Activated CD4-positive, alpha-beta T cell treated with anti-CD3 and anti-CD28 coated beads, Interleukin-2, Interleukin-4, amounts not matched to agents 100 ng/mL and 50 ng/mL, durations not matched to agents 16 hours and 8 hours (primary cell): ENCODE results near the gene NXPE1.

Source experiments
- DNase-seq: peaks from one replicate; pipeline ENCODE4 v3.0.0-alpha.2; 2020; ENCODE audit warnings: low spot score

Gene NXPE1

DNA sequence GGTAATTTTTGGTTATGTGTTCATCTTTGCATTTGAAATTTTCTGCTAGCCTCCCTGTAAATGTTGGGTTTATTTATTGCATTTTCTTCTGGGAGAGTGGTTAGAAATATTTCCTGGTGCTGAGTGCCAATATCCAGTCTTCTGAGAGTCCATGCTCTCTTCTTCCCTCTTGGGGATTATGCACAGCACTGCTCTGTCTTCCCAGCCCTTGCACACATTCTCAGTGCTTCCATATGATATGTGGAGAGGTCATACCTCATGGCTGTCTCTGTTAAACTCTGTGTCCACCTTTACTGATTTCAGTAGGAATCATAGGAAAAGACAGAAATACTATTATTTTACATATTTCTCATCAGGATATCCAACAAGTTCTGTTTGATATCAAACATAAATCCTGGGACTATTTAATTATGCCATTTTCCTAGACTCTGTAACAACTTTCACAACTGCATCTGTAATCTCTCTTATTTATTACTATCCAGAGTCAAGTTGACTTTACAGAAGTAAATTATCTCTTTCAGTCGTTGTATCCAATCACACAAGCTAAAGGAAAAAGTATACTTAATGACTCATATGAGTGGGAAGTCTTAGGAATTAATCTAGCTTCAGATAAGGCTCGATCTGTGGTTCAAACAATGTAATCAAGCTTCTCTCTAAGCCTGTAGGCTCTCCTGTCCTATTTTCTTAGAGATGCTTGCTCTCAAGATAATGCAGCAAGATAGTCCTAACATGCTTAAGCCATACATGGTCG, 2.7 kb upstream of the NXPE1 start:
- DNase-seq, result no peak

DNA sequence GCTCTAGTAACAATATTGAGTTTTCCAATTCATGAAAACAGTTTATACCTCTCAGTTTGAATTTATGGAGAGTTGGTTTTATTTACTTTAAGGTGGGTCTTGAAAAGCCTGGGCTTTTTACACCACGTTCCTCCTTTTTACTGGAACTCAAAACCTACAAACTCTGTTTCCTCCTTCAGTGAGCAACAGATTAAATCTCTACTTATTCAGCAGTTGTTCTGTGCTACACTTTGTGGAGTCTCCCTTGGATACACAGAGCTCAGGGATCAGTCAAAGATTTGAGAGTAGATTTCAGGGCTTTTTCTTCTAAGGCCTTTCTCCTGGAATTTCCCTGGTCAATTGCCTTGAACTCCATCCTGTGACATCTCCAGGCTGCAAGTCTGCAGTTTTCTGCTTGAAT, 3.5 kb downstream of the NXPE1 start:
- DNase-seq, result no peak

DNA sequence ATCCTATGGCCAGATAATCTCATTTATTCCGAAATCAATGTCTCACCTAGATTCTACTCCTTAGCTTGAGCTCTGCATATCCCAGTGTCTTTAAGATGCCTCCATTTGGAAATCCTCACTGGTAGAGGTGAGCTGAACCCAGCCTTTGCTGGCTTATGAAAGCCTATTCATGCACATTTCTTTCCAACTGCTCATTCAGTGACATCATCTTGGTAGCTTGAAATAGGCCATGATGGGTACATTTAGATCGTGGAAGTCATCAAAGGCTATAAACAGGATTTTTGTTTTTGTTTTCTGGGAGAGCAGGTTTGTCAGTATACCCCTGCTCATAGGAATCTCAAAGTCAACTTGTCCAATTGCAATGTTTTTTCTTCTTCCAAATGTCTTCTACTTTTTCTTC, 6.0 kb downstream of the NXPE1 start:
- no peak for DNase-seq

DNA sequence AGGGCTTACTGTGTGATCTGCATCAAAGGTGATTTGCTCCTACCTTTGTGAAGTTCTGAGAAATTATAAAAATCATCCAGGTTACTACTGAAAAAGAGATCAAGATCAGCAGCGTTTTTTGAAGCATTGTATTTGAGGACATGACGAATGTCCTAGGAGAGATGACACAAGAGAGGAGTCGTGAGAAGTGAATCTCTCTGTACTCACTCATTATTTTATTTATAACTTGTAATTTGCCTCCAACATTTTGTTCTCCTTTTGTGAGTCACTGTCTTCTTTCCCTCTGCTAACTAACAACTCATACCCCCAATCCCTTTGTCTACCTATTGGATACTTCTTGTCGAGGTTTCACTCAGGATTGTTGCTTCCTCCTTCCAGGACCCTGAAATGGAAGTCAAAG, 8.6 kb downstream of the NXPE1 start:
- DNase-seq, result no peak

GRCh38 chr11:114525682-114526081, 34.0 kb downstream of the NXPE1 start:
- DNase-seq, result no peak

DNA sequence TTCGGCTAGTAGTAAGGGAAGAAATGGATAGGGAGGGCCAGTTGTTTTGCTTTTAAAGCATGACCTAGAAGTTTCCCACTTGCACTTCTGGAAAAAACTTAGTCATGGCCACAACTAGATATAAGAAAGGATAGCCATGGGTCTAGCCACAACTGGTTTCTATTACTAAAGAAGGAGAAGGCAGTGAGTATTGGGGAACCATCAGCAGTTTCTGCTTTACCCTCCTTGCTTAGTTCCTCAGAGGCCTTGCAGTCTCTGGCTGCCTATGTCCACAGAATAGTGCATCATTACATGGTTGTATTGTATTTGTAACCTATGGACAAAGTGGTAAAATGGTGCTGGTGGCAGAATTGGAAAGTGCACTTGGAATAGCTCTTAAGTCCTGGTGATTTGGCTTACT, 35.6 kb downstream of the NXPE1 start:
- DNase-seq, result no peak

- no peak for DNase-seq
These were observed 36.9 kb downstream of the NXPE1 start for GRCh38 chr11:114522818-114523217.

- no peak for DNase-seq
These were observed 48.1 kb downstream of the NXPE1 start for GRCh38 chr11:114511538-114511937.

DNA sequence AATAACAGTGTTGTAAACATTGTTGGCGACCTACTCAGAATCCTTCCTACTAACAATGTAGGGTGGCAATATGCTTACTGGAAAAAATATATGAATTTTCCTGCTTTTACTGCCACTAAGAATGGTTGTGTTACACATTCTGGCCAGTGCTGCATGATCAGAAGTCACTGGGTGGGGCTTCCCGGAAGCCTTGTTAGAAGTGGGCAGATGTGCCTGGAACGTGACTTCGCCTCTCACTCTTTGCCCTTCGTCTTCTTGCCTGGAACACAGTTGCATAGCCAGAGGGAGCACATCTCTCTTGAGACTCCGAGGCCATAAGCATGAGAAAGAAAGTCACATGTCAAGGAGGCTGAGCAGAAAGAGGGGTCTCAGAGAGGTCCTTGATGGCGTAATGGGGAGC, 48.6 kb downstream of the NXPE1 start:
- no peak for DNase-seq

GRCh38 chr11:114501901-114502300, 57.8 kb downstream of the NXPE1 start:
- DNase-seq, result no peak

DNA sequence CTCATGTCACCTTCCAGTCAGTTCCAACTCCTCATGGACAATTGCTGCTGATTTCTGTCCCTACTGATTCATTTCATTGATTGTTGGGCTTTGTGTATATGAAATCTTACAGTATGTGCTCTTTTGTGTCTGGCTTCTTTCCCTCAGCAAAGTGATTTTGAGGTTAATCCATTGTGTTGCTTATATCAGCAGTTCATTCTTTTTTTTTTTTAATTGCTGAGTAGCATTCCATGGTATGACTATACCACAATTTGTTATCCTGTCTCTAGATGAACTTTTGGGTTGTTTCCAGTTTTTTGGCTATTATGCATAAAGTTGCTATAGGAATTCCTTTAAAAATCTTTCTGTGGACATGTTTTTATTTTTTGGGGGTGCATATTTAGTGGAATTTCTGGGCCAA, 59.9 kb downstream of the NXPE1 start:
- no peak for DNase-seq

DNA sequence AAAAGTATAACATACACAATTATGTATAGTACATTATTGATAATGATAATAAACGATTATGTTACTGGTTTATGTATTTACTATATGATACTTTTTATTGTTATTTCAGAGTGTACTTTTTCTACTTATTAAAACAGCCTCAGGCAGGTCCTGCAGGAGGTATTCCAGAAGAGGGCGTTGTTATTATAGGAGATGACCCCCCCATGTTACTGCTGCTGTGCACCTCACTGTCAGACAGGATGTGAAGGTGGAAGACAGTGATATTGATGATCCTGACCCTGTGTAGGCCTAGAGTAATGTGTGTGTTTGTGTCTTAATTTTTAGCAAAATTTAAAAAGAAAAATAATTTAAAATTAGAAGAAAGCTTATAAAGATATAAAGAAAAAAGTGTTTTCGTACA, 62.8 kb downstream of the NXPE1 start:
- no peak for DNase-seq

DNA sequence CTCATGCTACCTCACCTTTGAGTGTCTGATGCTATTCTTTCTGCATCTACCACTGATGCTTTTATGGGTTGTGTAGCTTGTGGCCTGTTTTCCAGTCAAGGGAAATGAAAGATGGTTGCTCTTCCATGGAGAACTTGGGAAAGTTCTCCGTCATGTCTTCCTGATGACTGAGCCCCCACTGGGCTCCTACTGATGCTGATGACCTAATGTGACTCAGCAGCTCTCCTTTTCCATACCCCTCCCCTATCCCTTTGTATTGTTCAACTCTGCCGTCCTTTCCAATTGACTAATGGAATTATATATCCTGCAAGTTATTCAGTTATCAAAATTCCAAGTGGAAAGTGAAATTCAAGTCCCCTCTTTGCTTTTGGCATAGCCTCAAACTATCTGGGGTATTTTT, 75.8 kb downstream of the NXPE1 start:
- DNase-seq, result no peak

DNA sequence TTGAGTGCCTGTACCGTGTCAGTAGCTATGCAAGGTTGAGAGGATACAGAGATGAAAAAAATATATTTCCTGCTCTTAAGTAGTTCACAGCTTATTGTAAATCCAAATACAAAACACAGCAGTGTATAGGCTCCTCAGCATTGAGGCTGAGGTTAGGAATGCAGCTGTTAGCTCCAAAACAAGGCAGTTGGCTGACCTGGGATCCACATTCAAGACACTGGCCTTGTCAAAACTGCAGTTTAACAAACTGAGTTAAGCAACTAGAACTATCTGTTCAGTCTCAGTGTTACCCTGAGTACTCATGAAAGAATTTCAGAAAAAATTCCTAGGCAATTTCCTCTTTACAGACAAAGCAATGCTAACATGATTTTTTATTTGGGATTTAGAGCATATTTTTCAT, 77.6 kb downstream of the NXPE1 start:
- no peak for DNase-seq

DNA sequence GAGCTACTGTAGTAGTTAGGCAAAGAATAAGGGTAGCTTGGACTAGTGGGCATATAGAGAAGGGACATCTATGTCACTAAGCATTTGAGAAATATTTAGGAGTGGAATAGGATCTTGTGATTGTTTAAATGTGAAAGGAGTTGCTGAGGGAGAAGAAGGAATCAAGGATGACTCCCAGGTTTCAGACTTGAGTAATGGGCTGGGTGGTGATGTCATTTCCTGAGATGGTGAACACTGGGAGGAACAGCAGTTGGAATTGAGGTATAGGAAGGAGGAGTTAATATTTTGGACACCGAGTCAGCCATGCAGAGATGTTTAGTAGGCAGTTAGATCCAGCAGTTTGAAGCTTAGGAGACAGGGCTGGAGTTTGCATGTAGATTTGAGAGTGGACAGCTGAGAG, 80.3 kb downstream of the NXPE1 start:
- DNase-seq, result no peak

DNA sequence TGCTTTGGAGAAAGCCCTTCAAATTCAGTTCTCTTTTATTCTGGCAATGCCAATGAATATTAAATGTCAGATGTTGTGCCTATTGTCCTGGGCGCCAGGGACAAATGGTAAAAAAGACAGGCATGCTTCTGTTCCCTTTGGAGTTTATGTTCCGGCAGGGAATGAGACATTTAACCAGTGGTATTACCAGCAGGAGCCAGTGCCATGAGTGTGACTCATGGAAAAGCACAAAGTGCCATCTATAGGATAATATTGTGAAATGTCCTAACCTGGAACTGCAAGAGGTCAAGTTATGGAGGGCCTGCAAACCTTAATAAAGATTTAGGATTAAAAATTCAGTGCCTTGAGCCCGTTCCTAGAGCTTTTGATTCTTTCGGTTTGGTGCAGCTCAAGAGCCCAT, 80.9 kb downstream of the NXPE1 start:
- no peak for DNase-seq

DNA sequence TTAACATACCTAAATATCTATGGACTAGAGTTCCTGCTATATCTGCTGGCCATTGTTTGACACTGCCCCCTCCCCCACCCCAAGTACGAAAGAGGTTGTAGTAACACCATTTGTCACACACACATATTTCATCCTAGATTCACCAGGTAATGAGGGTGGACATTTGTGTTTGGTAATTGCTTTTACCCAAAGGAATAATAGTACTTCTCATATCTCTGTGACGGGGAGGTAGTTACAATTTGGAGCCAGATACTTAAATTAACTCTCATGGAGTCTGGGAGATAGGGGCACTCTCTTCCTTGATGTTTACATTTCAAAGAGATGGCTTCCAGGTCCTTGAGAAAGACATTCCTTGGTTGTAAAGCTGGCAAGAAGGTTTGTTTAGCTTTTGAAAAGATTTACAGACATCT, 81.7 kb downstream of the NXPE1 start:
- DNase-seq, result no peak

- DNase-seq, result no peak
These were observed 87.0 kb downstream of the NXPE1 start for GRCh38 chr11:114472661-114473060.
